ENCODE data around the gene PPARG. TPM values are rescaled to one million over a fixed set of nuclear protein-coding genes. Genes with fewer than 3 reads are reported as not detected.

The PPARG gene
- total and polyA plus RNA-seq, 2 of the 8 experiments (the other 6 are each of a cell fraction or from before 2014, with no cell fraction given): 0.06 TPM; not detected in 1

DNA sequence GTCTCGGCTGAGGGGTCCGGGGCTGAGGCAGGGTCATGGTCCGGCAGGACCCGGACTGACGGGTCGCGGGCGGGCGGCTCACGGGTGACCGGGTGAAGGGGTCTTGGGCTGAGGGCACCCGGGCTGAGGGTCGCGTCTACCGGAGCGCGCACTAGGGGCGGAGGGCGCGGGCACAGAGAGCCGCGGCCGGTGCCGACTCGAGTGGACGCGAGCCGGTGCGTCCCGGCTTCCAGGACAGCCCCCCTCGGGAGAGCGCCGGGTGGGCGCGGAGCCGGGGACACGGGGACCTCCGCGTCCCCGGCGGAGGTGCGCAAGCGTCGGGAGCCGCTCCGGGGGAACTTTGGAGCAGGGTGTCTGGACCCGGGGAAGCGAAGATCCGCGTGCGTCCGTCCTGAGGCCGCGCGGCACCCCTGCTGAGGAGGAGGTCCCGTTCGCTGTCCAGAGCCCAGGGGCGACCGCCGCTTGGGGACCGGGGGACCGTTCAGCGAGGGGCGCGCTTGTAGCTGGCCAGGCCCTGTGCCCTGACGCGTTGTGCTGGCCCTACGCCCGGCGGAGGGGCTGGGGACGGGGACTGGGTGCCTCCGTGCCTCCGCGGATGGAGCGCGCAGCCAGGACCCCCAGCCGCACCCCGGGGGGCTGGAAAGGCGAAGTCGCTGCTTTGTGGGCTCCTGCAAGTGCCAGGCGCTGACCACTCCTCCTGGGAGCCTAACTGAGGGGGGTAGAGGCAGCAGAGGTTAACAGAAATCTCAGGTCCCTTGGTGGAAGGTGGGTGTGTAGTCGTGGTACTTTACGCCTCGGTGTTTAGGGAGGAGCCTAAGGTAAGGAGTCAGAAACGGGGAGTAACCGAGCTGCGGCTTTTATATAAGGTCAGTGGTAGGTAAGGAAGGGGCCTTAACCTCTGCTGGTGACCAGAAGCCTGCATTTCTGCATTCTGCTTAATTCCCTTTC is at the start of gene PPARG (continued):
- TF ChIP-seq TEAD4 (IDR thresholded peaks at IDR 0.05; ENCODE audit: low read depth, low read length) (no peak), GABPA (IDR thresholded peaks at IDR 0.05; ENCODE audit: borderline replicate concordance, insufficient read depth, low read length) (no peak), SUZ12 (IDR thresholded peaks at IDR 0.05; ENCODE audit: low read length) (peak; percentile 80), KDM4A (IDR thresholded peaks at IDR 0.05; ENCODE audit: low read depth, low read length, severe bottlenecking) (peak; percentile 68), EP300 (IDR thresholded peaks at IDR 0.05; ENCODE audit: borderline replicate concordance in 1 of 2, low read depth in 2 of 2, low read length in 2 of 2) (no peak), CHD2 (IDR thresholded peaks at IDR 0.05; ENCODE audit: low read length) (no peak), EGR1 (IDR thresholded peaks at IDR 0.05; ENCODE audit: borderline replicate concordance, low read depth, low read length) (no peak), RBBP5 (IDR thresholded peaks at IDR 0.05; ENCODE audit: borderline replicate concordance, low read depth, low read length) (0 out of 2 replicates have a peak, but pooled peaks have one; percentile 69), ZNF274 (IDR thresholded peaks at IDR 0.05; ENCODE audit: borderline replicate concordance, extremely low read depth, low read length) (no peak)
- TF ChIP-seq, protein P1, sequence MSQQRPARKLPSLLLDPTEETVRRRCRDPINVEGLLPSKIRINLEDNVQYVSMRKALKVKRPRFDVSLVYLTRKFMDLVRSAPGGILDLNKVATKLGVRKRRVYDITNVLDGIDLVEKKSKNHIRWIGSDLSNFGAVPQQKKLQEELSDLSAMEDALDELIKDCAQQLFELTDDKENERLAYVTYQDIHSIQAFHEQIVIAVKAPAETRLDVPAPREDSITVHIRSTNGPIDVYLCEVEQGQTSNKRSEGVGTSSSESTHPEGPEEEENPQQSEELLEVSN (IDR thresholded peaks at IDR 0.05): no peak
